Thymus (tissue), 11 donors: ENCODE measurements around the gene FPGS. TPM values are rescaled to one million over a fixed set of nuclear protein-coding genes. Genes with fewer than 3 reads are reported as not detected.

Experiments
- DNase-seq, 9 donors: peaks; one replicate each; pipeline ENCODE4 v3.0.0-alpha.2; 2013; ENCODE audit warnings: low spot score in 9 of 9, low read depth in 6 of 9, missing footprints in 1 of 9
- H3K27ac ChIP-seq, 2 donors: one replicate each; pipeline ENCODE4 v1.5.1; 2013; ENCODE audit warnings: control low read depth in 1 of 2, low read depth in 1 of 2, low read length in 1 of 2, mild to moderate bottlenecking in 1 of 2, moderate library complexity in 1 of 2
- H3K27me3 ChIP-seq, 2 donors: one replicate each; pipeline ENCODE4 v1.5.1; 2013; ENCODE audit warnings: low read length in 1 of 2; ENCODE audit not compliant: control insufficient read depth in 2 of 2, insufficient read depth in 1 of 2
- H3K36me3 ChIP-seq, 2 donors: one replicate each; pipeline ENCODE4 v1.5.1; 2013; ENCODE audit warnings: low read length in 1 of 2, mild to moderate bottlenecking in 1 of 2, moderate library complexity in 1 of 2; ENCODE audit not compliant: control insufficient read depth in 2 of 2, insufficient read depth in 2 of 2
- H3K4me1 ChIP-seq, 2 donors: one replicate each; pipeline ENCODE4 v1.5.1; 2013; ENCODE audit warnings: low read length in 2 of 2; ENCODE audit not compliant: control insufficient read depth in 2 of 2, insufficient read depth in 2 of 2
- H3K4me3 ChIP-seq, 2 donors: one replicate each; pipeline ENCODE4 v1.5.1; 2013; ENCODE audit warnings: low read length in 2 of 2, control low read depth in 1 of 2, mild to moderate bottlenecking in 1 of 2
- H3K9me3 ChIP-seq, 2 donors: one replicate each; pipeline ENCODE4 v1.5.1; 2013; ENCODE audit warnings: low read length in 1 of 2, mild to moderate bottlenecking in 1 of 2; ENCODE audit not compliant: control insufficient read depth in 2 of 2, insufficient read depth in 1 of 2
- WGBS: extraction: QIAGEN DNeasy Blood & Tissue Kit; methylation state at CpG from one replicate; pipeline ENCODE4 v1.1.7; 2013; 5-methylcytosine and 5-hydroxymethylcytosine counted together
- polyA plus RNA-seq: library from polyadenylated mRNA; stranded (reverse); fragments of 200-250 nt; gene quantifications from one replicate; pipeline ENCODE4 v1.2.3, GENCODE V29; 2013
- total RNA-seq: library from RNA; stranded (reverse); fragments of 120-200 nt; gene quantifications from one replicate; pipeline ENCODE4 v1.2.4, GENCODE V29; 2013
- donor health status: healthy.

The FPGS gene
- total and polyA plus RNA-seq, 2 donors = 30.4 to 48.4 TPM

DNA sequence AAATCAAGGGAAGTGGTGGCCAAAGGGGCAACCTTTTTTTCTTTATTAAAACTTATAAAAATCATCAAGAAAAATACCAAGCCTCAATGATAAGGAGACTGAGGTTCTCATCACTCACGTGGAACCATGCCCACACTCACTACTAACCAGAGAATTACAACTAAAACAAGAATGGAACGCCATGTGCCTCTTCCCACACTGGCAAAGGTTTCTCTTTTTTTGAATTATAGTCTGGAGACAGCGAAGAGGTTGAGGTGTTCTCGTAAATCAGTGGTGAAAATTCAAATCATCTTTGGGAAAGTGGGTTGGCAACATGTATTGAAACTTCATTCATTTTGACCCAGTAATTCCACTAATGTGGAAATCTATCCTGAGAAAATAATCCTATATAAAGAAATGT lies 19.4 kb downstream of the FPGS start:
- H3K9me3 ChIP-seq = peaks cover 0 to 3% of the 10 kb centered on the region in 2 donors
- H3K27ac ChIP-seq = no peak overlapping the region
- H3K36me3 ChIP-seq = peaks cover 22 to 40% of the 10 kb centered on the region in 2 donors
- no peaks in the 10 kb centered on the region for H3K4me1 ChIP-seq
- no peak overlapping the region for H3K4me3 ChIP-seq
- H3K27me3 ChIP-seq = no peaks in the 10 kb centered on the region
- DNase-seq = no peak
- 97% methylated on average over 4 of the region's 4 CpGs for WGBS

DNA sequence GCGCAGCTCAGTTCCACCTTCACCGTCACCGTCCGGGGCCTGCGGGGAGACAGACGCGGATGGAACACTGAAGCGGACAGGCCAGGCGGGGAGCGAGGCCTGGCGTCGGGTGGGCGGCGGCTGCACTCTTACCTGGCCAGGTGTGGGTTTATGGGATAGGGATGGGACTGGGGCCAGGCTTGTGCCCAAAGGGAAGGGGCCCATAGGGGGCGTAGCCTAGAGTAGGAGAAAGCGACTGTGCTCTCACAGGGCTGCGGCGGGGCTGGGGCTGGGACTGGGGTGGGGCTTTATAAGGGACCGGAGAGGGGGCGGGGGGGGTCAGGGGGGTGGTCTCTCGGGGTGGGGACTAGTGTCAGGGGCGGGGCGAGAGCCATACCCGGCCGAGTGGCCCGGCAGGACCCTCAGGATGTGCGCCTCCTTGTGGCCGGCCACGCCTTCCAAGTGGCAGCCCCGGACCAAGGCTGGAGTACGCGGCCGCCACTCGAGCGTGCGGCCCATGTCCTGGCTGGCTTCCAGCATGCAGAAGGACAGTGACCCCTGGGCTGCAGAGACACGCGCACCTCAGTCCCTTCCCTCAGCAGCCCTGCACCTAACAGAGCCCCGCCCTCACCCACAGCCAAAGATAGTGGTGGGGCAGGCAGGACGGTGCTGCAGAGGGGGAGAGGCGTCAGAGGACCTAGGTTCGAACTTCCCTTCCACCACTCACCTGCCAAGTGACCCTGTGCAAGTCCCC lies 22.8 kb downstream of the FPGS start:
- WGBS = 89% methylated on average over 42 of the region's 42 CpGs
- no peaks in the 10 kb centered on the region for H3K4me1 ChIP-seq
- no peak for DNase-seq
- peaks cover 0 to 6% of the 10 kb centered on the region in 2 donors for H3K27me3 ChIP-seq
- peaks cover 0 to 22% of the 10 kb centered on the region in 2 donors for H3K36me3 ChIP-seq
- H3K27ac ChIP-seq = no peak overlapping the region
- H3K9me3 ChIP-seq = peaks cover 0 to 3% of the 10 kb centered on the region in 2 donors
- no peak overlapping the region for H3K4me3 ChIP-seq

- Histone ChIP-seq H3K4me1 (no peaks in the 10 kb centered on the region), H3K27me3 (peaks cover 0 to 6% of the 10 kb centered on the region in 2 donors), H3K4me3 (no peak overlapping the region), H3K27ac (no peak overlapping the region), H3K36me3 (peaks cover 0 to 16% of the 10 kb centered on the region in 2 donors), H3K9me3 (peaks cover 0 to 3% of the 10 kb centered on the region in 2 donors)
- 93% methylated on average over 7 of the region's 7 CpGs for WGBS
- DNase-seq = no peak
Observed at GRCh38 chr9:127826253-127826913, 23.7 kb downstream of the FPGS start.

GRCh38 chr9:127828262-127829031 lies 25.8 kb downstream of the FPGS start:
- Histone ChIP-seq H3K9me3 (peaks cover 0 to 3% of the 10 kb centered on the region in 2 donors), H3K4me1 (peaks cover 0 to 5% of the 10 kb centered on the region in 2 donors), H3K4me3 (no peak overlapping the region), H3K36me3 (peaks cover 0 to 16% of the 10 kb centered on the region in 2 donors), H3K27ac (no peak overlapping the region), H3K27me3 (peaks cover 0 to 6% of the 10 kb centered on the region in 2 donors)
- WGBS = 86% methylated on average over 34 of the region's 34 CpGs
- DNase-seq = no peak

- WGBS = 97% methylated on average over 6 of the region's 6 CpGs
Observed at GRCh38 chr9:127829205-127829906, 26.7 kb downstream of the FPGS start.

GRCh38 chr9:127832248-127832647 lies 29.6 kb downstream of the FPGS start:
- peaks cover 0 to 13% of the 10 kb centered on the region in 2 donors for H3K4me1 ChIP-seq
- WGBS = 76% methylated on average over 7 of the region's 7 CpGs

More at GRCh38 chr9:127829205-127829906, 26.7 kb downstream of the FPGS start:
- Histone ChIP-seq H3K9me3 (peaks cover 0 to 3% of the 10 kb centered on the region in 2 donors), H3K4me3 (no peak overlapping the region), H3K27me3 (peaks cover 0 to 6% of the 10 kb centered on the region in 2 donors), H3K36me3 (peaks cover 0 to 10% of the 10 kb centered on the region in 2 donors), H3K4me1 (peaks cover 0 to 5% of the 10 kb centered on the region in 2 donors), H3K27ac (no peak overlapping the region)
- DNase-seq = no peak

DNA sequence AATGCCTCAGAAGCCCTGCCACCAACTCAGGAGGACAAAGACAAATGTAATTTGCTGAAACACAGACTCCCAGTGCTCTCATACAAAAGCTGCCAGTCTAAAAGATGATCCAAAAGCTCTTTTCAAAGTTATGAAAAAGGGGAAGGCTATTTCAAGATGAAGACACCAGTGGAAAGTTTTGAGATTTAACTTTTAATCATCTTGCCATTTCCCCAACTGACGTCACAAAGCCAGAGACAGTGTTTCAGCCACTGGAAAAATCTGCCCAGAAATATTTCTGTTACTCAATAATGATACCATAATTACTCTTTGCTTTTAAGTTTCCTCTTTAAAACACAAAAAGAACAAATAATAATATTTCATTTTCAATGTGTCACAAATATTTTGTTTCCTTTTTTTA lies 30.9 kb downstream of the FPGS start:
- Histone ChIP-seq H3K4me1 (peaks cover 0 to 17% of the 10 kb centered on the region in 2 donors), H3K9me3 (no peaks in the 10 kb centered on the region), H3K4me3 (no peak overlapping the region), H3K27ac (no peak overlapping the region), H3K27me3 (peaks cover 0 to 7% of the 10 kb centered on the region in 2 donors), H3K36me3 (peaks cover 0 to 3% of the 10 kb centered on the region in 2 donors)
- 90% methylated on average over 1 of the region's 1 CpG for WGBS
- DNase-seq = no peak

More at GRCh38 chr9:127832248-127832647, 29.6 kb downstream of the FPGS start:
- Histone ChIP-seq H3K27me3 (peaks cover 0 to 9% of the 10 kb centered on the region in 2 donors), H3K27ac (no peak overlapping the region), H3K4me3 (no peak overlapping the region), H3K9me3 (no peaks in the 10 kb centered on the region), H3K36me3 (no peaks in the 10 kb centered on the region)
- DNase-seq = peak in 1 of 9 donors; percentile 42

DNA sequence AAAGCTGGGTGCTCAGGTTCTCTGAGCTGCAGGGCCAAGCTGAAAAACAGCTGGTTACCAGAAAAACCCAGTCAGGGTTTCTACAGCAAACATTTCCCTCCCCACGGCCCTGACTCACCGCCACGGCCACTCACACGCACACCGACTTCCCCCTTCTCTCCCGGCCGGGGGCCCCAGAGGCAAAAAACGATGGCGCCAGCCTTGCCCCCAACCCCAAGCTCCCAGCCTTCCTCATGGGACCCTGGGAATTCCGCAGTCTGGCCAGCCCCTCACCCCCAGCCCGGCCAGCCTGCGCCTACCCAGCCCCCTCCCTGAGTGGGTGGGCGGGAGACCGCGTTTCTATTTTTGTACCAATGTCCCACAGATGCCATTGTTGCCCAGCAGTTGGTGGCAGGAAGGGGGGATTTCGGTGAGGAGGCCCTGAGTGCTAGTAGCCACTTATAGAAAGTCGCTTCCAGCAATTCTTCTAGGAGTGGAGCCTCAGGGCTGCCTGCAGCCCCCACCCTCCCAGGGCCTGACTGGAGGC lies 33.4 kb downstream of the FPGS start:
- Histone ChIP-seq H3K4me3 (no peak overlapping the region), H3K4me1 (peaks cover 0 to 17% of the 10 kb centered on the region in 2 donors)
- WGBS = 52% methylated on average over 17 of the region's 17 CpGs

More for the DNA sequence above, 33.4 kb downstream of the FPGS start:
- Histone ChIP-seq H3K9me3 (peaks cover 0 to 2% of the 10 kb centered on the region in 2 donors), H3K36me3 (peaks cover 0 to 3% of the 10 kb centered on the region in 2 donors), H3K27me3 (peaks cover 0 to 3% of the 10 kb centered on the region in 2 donors), H3K27ac (peak overlapping the region in 1 of 2 donors; percentile 53)
- DNase-seq = no peak
